GM10248 (cell line): ENCODE results near the gene KCND3.

ENCODE experiments used
- CTCF ChIA-PET: fragments of 300-600 bp; sonication (Branson Sonifier 250); formaldehyde crosslinking; extraction: SDS; loops from one replicate; lab custom pipeline; 2021; ENCODE audit warnings: antibody characterized with exemption; lab: Yijun Ruan, JAX
- POLR2A ChIA-PET: fragments of 350-650 bp; sonication (Branson Sonifier 250); formaldehyde crosslinking; extraction: SDS; loops from one replicate; lab custom pipeline; 2020; ENCODE audit warnings: antibody characterized with exemption; lab: Yijun Ruan, JAX
- DNase-seq: peaks from one replicate; pipeline ENCODE4 v3.0.0; 2012; ENCODE audit errors: extremely low spot score
- CTCF ChIP-seq: IDR thresholded peaks from 2 replicates; pipeline ENCODE4 v1.5.1; 2012; ENCODE audit warnings: mild to moderate bottlenecking, low read depth; ENCODE audit errors: extremely low read depth, missing control alignments, control extremely low read depth

Gene KCND3

DNA sequence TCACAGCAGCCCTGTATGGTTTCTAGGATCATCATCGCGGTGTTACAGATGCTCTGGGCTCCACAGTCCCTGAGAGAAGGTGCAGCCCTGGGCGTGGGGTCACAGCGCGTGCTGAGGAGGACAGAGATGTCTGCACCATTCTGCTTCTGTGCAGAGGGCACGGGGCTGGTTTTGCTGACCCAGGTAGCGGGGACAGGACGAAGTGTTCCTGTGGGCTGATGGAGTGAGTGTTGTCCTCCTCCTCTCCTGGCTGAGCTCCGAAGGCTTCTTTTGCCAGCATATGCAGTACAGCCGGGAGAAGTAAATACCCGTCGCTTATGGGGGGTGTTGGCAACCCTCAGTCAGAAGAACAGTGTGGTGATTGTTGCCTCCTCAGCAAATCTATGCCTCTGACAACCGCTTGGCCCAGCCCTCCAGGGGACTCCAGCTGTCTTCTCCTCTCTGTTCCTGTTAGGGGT is 132.2 kb downstream of the KCND3 start:
- ChIA-PET POLR2A (no interaction called here), CTCF (no interaction called here)
- DNase-seq = no peak
- no peak for TF ChIP-seq CTCF

GRCh38 chr1:111856411-111857185 is 132.9 kb downstream of the KCND3 start:
- TF ChIP-seq CTCF = no peak
- ChIA-PET POLR2A (no interaction called here), CTCF (no interaction called here)
- DNase-seq = no peak

DNA sequence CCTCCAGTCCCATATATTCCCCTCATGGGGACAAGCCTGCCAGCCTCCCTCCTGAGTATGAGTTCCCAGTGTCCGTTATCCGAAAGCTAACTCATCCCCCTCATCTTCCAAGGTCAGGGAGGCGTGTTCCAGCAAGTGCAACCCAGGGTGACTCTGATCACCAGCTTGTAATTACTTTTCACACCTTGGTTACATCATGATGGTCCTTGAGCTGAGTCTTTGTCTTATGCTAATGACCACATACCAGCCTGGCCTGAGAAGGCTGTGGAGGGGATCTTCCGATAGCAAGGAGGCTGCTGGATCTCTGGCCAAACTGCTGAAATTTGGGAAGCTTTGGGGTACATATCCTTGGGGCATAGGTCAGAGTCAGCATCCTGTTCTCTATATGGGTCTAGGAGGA is 134.2 kb downstream of the KCND3 start:
- ChIA-PET CTCF (no interaction called here), POLR2A (no interaction called here)

DNA sequence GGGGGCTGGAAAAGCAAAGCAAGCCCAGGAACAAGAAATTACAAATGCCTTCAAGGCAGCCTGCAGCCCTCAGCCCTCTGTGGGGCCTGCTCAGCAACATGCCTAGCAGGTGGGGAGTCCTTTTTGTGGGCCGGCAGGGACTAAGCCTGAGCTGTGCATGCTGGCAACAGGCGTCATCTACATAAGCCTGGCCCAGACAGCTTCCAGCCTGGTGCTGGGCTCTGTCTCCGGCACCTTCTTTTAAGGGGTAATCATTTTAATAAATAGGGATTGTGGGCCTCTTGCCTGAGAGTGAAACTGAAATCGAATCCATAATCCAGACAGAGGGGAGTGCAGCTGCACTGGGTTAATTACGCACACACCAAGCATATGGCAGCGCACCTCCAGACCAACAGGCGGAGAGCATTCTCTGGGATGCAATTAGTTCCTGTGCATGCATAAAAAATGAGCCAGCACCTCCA is 137.2 kb downstream of the KCND3 start:
- ChIA-PET POLR2A (no interaction called here), CTCF (no interaction called here)
- no peak for TF ChIP-seq CTCF
- no peak for DNase-seq

More for the DNA sequence above, 134.2 kb downstream of the KCND3 start:
- no peak for TF ChIP-seq CTCF
- no peak for DNase-seq

DNA sequence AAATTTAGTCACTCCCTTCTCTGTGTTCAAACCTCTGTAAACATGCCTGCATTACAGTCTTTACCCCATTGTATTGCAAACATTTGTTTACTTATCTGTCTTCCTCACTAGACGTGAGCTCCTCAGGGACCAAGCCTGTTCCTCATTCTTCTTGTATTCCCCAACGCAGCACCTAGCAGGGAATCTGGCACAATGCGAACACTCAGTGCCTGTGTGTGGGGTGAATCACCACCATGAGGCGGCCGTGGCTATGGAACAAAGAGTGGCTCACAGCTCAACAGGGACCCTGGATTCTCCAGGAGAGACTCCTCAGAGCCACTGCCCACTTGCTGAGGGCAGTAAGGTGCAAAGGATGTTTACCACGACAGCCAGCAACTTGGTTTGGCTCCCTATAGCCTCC is 137.9 kb downstream of the KCND3 start:
- no peak for DNase-seq
- ChIA-PET POLR2A (no interaction called here), CTCF (no interaction called here)
- no peak for TF ChIP-seq CTCF

- no peak for TF ChIP-seq CTCF
- ChIA-PET CTCF (no interaction called here), POLR2A (no interaction called here)
- DNase-seq = no peak
Observed at GRCh38 chr1:111850109-111850508, 139.4 kb downstream of the KCND3 start.
